Skin epidermis (tissue), 12 donors: ENCODE results near the gene PAFAH2.
"Not testable (repeated sequence)": the region's sequence is repeated elsewhere in the genome, so short reads cannot be mapped to it uniquely, and the experiment has no call there.

Experiments used
- H3K27ac ChIP-seq, 21 experiments: fragments of 200-600 bp; sonication (generic) in 11 of 21; one replicate each; pipeline ENCODE4 v1.5.0; 2020; ENCODE audit warnings: mild to moderate bottlenecking in 3 of 21, inconsistent platforms in 2 of 21, moderate library complexity in 2 of 21
- H3K4me3 ChIP-seq, 7 experiments: fragments of 200-600 bp; sonication (generic) in 2 of 7; one replicate each; pipeline ENCODE4 v1.5.0; 2020; ENCODE audit warnings: inconsistent platforms in 2 of 7, mild to moderate bottlenecking in 2 of 7, moderate library complexity in 1 of 7

Gene PAFAH2

DNA sequence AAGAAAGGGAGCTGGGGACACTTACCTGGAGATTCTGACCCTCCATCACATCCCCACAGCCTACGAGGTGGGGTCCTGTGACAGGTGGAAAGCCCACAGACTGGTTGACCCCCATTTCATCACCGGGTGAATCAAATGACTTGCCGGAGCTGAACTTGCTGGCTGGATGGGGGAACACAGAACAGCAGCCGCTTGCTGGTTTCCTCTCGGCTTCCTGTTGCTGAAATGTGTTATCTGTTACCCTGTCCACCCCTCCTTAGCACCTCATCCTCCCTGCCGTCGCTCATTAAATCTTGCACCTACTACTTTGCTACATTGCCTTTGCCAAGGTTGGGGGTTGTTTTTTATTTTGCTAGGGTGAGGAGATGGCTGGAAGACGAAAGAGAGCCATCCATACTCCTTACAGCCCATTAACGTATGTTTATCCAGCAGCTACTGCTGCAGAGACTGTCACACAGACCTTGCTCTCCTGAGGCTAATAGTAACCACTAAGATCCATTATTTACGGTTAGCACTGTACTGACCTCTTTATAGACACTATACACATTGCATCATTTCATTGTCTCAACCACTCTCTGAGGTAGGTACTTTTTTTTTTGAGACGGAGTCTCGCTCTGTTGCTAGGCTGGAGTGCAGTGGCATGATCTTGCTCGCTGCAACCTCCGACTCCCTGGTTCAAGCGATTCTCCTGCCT lies 7.0 kb downstream of the PAFAH2 start:
- Histone ChIP-seq H3K4me3 (peak overlapping the region in 4 of 7 experiments; percentile 13 to 21 (median 16)), H3K27ac (peak overlapping the region in 11 of 21 experiments; percentile 0 to 89 (median 61))

DNA sequence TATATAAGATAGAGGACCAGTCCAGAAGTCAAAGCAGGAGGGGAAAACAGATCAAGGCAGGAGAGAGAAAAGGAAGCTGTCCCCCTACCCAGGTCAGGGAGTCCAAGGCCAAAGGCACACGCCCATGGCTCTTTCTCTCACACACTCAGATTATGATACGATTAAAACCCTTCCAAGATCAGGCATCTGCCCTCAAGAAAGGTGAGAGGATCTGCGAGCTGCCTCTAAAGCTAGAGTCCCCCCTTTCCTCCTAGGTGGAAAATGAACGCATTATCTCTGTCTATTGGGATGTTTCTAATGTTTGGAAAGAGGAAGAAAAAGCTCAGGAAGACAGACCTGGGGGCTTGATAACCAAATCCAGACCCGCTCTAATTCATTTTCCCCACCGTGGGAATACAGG lies 7.6 kb downstream of the PAFAH2 start:
- Histone ChIP-seq H3K27ac (peak overlapping the region in 12 of 21 experiments; percentile 0 to 89 (median 56)), H3K4me3 (peak overlapping the region in 4 of 7 experiments; percentile 13 to 21 (median 16))

DNA sequence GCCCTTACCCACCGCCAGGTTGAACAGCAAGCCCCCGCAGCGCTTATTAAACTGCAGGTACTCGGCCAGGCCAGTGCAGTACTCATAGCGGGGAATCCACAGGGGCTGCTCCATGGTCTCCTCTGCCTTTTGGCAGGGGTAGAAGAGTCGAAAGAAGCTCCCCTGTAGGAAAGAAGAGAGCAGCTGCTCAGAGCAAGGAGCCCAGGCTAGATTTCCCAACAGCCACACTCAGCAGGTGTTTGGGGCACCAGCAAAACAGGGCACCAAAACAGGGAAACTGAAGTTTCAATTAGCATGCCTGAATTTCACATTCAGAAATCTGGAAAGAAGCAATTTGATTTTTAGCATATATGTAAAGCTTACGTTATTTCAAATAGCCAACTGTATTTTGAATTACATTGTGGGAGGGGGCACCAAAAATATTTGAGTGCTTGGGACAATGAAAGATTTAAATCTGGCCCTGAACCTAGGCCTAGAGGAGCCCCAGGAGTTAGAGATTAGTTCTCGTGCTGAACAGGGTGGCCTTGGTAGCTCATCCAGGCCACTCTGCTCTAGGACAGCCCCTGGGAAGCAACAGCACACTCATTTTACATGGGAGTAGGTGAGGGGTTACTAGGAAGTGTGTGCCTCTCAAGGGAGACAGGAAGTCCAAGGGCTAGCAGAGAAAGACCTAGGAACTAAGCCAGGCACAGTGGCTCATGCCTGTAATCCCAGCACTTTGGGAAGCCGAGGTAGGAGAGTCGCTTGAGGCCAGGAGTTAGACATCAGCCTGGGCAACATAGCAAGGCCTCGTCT lies 8.2 kb downstream of the PAFAH2 start:
- Histone ChIP-seq H3K4me3 (peak overlapping the region in 2 of 7 experiments; percentile 13 to 19), H3K27ac (peak overlapping the region in 10 of 21 experiments; percentile 13 to 89 (median 62))

DNA sequence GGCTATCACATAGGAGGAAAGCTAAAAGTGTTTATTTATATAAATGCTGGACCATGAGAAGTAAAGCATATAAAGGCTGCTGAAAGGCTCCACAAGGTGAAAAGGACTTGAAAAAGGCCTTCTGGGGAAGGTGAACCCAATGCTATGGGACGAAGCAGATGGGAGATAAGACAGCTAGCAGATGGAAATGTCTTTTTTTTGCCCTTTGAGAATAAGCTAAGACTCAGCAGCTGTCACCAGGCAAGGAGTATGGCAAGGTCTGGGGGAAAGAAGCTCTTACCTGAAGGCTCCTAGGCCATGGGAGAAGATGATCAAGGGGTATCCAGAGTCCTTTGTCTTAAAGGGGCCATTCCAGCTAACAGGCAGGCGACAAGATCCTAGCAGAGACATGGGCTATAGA lies 9.9 kb downstream of the PAFAH2 start:
- Histone ChIP-seq H3K4me3 (no peak overlapping the region), H3K27ac (no peak overlapping the region)

DNA sequence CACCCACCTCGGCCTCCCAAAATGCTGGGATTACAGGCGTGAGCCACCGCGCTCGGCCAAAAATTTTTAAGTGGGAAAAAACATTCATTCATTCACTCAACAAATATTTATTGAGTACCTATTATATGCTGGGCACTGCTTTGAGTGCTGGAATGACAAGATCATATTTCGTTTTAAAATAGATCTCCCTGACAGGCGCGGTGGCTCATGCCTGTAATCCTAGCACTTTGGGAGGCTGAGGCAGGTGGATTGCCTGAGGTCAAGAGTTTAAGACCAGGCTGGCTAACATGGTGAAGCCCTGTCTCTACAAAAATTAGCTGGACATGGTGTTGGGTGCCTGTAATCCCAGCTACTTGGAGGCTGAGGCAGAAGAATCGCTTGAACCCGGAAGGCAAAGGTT lies 11.1 kb downstream of the PAFAH2 start:
- not testable (repeated sequence) for H3K4me3 ChIP-seq, H3K27ac ChIP-seq

DNA sequence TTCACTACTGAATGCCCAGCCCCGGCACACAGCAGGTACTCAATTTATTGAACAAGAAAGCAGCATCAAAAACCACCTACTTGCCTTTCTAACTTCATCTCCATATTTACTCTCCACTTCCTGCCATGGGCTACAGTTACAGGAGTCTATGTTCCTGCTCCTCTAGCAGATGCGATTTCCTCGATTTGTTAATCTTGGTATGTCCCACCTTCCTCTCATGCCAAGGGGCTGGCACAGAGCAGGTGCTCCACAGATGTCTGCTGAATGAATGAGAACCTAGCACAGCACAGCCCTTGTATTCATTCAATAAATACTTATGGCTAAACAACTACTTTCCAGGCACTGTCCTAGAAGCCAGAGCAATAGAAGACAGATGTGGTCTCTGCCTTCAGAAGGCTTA lies 12.2 kb downstream of the PAFAH2 start:
- no peak overlapping the region for H3K27ac ChIP-seq
- no peak overlapping the region for H3K4me3 ChIP-seq

DNA sequence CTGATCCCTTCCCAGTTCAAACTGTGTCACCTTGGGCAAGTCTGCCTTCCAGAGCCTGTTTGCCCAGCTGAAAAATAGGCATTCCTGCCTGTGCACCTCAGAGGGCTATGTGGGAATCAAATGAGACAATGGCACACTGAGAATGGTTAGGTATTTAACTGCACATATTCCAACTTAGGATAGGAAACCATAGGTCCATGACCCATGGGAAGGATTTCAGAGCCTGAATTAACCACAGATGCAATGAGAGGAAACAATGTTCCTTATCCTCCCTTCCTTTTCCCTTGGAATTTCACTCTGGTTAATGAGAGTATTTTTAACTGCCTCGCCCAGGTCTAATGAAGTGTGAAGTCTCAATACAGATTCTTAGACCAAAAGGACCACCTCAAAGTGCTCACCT lies 12.7 kb downstream of the PAFAH2 start:
- Histone ChIP-seq H3K4me3 (no peak overlapping the region), H3K27ac (no peak overlapping the region)

DNA sequence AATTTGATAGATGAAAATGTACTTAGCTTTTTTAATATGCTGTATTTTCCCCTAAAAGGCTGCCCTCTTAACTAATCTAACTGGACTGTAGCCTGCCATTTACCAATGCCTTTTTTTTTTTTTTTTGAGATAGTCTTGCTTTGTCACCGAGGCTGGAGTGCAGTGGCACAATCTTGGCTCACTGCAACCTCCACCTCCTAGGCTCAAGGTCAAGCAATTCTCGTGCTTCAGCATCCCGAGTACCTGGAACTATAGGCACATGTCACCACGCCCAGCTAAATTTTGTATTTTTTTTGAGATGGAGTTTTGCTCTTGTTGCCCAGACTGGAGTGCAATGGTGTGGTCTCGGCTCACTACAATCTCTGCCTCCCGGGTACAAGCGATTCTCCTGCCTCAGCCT lies 18.7 kb downstream of the PAFAH2 start:
- Histone ChIP-seq H3K4me3 (no peak overlapping the region), H3K27ac (no peak overlapping the region)

DNA sequence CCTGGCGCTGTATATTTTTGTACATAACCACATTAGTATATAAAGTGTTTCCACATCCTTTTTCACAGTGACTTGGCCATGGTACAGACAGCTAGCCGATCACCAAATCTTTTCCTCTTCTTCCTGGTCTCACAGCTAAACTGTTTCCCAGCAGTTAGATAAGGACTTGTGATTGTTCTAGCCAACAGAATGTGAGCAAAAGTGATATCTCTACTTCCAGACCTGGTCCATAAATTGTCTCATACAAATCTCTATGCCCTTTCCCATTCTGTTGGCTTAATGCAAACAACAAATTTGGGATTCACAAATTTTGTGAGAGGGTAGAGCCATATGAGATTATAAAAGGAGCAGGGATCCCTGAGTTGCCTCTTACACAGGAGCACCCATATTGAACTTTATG lies 19.5 kb downstream of the PAFAH2 start:
- H3K27ac ChIP-seq = no peak overlapping the region
- no peak overlapping the region for H3K4me3 ChIP-seq

DNA sequence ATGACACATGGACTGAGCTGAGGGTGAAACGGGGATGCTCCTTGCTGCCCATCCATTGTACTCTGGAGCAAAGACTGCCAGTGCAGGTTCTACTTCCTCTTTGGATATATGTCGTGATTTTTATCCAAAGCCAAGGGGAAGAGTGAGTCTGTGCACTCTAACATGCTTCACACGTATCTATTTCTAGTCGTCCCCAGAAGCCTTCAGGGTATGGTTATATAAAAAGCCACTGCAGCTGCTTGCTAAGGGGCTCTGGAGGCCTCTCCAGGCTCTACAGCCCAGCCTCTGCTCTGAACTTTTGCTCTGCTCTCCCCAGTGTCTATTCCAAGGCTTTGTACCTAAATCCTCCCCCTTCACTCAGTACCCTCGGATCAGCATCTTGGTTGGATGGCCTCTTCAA lies 20.1 kb downstream of the PAFAH2 start:
- no peak overlapping the region for H3K4me3 ChIP-seq
- no peak overlapping the region for H3K27ac ChIP-seq

DNA sequence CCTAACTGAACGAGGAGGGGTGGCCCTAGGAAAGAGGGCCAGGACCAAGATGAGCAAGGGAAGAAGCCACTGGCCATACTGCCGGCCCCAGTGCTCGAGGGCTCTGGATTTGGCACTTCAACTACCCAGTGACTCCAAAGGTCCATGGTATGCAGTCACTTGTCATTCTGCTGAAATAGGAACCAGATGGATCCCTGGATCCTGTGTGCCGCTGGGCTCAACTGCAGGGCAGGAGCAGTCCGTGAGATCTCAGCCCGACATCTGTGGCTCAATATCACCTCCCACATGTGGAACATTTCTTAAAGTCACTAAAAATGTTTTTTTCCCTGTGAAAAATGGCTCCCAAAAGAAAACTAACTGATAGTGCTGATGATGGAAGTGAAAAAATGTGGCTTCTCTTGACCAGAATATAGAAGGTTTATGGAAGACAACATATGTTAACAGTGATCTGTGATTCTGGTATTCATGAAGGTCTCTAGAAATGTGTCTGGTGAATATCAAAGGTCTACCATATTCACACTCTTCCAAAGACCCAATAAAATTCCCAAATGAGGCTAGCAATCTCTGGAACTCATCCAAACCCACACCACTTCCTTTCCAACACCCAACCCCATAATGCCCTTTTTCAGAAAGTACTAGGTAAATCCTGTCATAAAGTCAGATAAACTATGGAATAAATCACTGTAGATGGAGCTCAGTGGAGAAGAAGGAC lies 24.1 kb downstream of the PAFAH2 start:
- Histone ChIP-seq H3K4me3 (no peak overlapping the region), H3K27ac (no peak overlapping the region)

DNA sequence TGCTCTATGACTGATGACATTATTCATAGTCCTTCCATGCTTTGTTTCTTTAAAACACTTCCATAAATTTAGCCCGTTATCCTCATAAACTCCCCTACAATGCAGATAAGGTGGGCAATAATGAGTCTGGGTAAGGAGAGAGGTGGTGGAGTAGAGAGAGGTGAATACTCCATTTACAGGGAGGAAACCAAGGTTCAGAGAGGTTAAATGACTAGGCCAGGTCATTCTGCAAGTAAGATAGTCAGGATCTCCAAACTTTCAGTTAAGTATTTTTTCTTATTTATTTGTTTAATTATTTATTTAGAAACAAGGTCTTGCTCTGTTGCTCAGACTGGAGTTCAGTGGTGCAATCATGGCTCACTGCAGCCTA lies 26.1 kb downstream of the PAFAH2 start:
- no peak overlapping the region for H3K4me3 ChIP-seq
- H3K27ac ChIP-seq = peak overlapping the region in 5 of 21 experiments; percentile 16 to 67 (median 54)

DNA sequence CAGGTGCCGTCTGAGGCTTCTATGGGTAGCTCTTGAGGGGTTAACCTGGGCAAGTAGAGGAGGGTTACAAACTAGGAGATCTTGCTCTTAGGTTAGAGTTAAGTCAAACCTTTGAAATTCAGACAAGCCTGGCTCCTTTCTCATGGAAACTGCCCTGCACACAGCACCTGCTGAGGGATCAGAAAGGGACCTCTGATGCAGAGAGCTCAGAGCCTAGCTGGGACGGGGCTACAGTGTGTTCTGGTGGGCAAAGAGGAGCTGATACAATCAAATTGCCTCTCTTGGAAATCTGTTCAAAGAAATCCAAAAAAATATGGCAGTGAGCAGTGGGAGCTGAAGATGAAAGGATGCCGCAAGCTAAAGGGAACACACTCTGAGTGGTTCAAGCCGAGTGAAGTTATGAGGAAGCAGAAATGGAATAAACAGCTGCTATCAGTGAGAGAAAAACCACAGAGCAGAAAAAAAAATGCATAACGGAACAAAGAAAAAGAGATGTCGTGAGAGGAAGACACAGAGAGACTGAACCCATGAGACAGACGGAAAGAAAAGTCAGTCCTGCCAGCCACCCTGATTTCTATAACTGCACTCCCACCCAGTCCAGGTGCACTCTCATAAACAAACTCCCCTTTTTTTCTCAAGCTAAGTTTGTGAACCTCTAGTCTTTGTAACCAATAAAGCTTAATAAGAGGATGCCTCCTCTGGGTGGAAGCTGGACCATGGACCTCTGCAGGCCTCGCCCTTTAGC lies 26.6 kb downstream of the PAFAH2 start:
- H3K27ac ChIP-seq = peak overlapping the region in 5 of 21 experiments; percentile 30 to 67 (median 58)
- no peak overlapping the region for H3K4me3 ChIP-seq

DNA sequence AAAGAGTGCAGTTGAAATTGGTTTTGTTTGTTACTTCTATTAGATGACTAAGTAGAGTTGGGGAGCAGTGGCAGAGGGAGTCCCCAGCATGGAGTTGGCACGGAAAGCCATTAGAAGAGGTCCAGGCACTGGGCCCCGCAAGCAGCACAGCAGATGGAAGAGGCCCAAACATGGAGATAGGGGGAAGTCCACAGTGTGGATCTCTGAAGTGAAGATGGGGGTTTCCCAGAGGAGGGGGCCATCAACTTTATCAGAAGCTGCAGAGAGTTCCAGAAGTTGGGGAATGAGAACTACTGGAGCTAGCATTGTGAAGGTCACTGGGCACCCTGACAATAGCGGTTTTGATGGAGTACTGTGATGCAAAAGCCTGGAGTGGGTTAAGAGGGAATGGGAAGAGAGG lies 30.6 kb downstream of the PAFAH2 start:
- no peak overlapping the region for H3K27ac ChIP-seq
- H3K4me3 ChIP-seq = no peak overlapping the region

DNA sequence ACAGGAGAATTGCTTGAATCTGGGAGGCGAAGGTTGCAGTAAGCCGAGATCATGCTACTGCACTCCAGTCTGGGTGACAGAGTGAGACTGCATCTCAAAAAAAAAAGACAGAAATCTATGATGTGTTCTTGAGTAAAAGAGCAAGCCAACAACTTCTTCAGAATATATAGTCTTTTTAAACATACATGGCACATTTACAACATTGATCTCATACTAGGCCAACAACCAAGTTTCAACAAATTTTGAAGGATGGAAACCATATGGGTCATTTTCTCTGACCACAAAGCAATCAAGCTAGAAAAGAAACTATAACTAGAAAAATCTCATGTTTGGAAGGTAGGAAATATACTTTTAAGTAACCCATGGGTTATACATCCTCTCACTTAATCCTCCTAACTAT lies 38.3 kb downstream of the PAFAH2 start:
- H3K27ac ChIP-seq = peak overlapping the region in 1 of 21 experiments; percentile 55
- no peak overlapping the region for H3K4me3 ChIP-seq

DNA sequence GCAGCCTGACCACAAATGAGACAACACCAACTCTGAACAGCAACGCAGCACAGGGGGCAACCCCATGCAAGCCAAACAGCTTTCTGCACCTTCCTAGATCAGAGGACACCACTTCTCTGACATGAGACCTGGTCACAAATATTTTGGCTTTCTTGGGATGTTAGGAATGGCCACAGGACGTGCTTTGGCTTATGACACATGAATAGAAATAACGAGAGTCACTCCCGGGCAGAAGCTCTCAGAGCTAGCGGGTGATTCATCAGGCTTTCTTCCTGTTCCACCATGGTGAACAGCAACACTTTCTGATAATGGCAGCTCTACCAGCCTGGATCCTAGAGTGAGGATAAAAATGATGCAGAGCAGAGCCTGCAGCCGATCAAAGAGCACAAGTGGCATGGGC lies 39.4 kb downstream of the PAFAH2 start:
- no peak overlapping the region for H3K27ac ChIP-seq

DNA sequence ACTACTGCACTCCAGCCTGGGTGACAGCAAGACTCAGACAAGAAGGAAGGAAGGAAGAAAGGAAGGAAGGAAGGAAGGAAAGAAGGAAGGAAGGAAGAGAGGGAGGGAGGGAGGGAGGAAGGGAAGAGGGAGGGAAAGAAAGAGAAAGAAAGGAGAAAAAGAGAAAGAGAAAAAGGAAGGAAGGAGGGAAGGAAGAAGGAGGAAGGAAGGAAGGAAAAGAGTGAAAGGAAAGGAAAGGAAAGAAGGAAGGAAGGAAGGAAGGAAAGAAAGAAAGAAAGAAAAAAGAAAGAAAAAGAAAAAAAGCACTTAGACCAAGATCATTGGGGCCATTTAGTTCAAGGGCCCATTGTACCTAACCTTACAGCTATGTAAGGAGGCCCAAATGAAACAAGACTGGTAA lies 42.3 kb downstream of the PAFAH2 start:
- no peak overlapping the region for H3K4me3 ChIP-seq
- no peak overlapping the region for H3K27ac ChIP-seq

More for the DNA sequence above, 39.4 kb downstream of the PAFAH2 start:
- no peak overlapping the region for H3K4me3 ChIP-seq

DNA sequence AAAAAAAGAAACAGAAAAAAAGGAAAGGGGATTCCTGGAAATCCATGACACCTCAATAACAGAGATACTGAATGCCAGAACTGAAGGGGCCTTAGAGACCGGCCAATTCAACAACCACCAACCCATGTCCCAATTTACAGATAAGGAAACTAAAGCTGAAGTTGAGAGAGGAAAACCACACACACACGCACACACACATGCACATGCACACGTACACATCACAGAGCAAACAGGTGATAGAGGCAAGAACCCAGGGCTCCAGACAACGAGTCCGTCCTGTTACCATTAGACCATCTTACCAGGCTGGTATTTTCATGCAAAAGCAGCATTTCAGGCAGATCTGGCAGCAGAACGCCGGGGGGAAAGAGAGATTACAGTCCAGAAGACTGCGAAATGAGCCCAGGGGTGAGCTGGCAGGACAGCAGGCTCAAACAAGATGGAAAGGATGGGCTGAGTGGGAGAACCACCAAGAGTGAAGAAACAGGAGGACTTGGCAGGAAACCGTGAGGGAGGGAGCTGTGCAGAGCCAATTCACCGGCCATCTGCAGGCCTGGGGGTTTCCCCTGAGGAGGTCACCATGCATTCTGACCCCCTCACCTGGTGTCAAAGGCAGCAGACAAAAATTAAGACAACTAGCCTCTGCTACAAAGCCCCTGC lies 43.5 kb downstream of the PAFAH2 start:
- H3K4me3 ChIP-seq = no peak overlapping the region

DNA sequence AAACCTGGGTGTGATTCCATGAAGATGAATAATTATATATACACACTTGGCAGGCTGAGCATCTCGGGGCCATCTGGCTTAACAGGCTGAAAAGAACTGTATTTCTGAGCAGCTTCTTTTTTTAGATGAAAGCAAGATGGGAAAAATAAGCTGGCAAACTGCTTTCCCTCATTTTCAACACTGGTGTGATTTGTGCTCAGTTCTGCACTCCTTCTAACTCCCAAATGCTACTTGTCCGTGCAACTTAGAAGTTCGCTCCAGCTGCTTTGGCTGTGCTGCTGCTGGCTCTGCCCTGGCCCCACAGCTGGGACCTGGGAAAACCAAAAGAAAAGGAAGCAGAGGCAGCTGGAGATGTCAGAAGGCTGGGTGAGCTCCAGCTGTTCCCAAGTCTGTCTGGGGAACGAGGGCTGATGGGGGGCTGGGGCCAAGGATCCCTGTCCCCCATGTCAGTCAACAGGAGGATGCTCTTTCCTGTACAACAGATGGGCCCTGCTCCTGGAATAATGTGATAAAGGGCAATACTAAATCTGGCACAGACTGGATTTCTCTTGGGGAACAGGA lies 44.9 kb downstream of the PAFAH2 start:
- H3K27ac ChIP-seq = peak overlapping the region in 1 of 21 experiments; percentile 3
- no peak overlapping the region for H3K4me3 ChIP-seq

More for the DNA sequence above, 43.5 kb downstream of the PAFAH2 start:
- no peak overlapping the region for H3K27ac ChIP-seq
